K562 (cell line): Measurements from ENCODE around the gene COMMD10. TPM values are rescaled to one million over a fixed set of nuclear protein-coding genes. Genes with fewer than 3 reads are reported as not detected.

Source experiments
- ATAC-seq: fragments of 200-7000 bp; cut with Tn5 transposase; 3 replicates; pipeline ENCODE4 v1.9.1; 2020; ENCODE audit warnings: moderate library complexity
- BruUV-seq: library from RNA; stranded (reverse); fragments of 400-500 nt; replicated peaks from 2 replicates; lab custom pipeline; 2021; lab: Mats Ljungman, UMichigan
- CTCF ChIA-PET: fragments of 300-600 bp; formaldehyde crosslinking; extraction: SDS; loops from one replicate; lab custom pipeline; 2021; ENCODE audit warnings: low intra/inter-chr PET ratio; lab: Yijun Ruan, JAX
- POLR2A ChIA-PET: fragments of 300-600, 350-650 bp; sonication (Branson Sonifier 250); formaldehyde crosslinking; extraction: SDS; loops from one replicate; lab custom pipeline; 2021; ENCODE audit warnings: antibody characterized with exemption, inconsistent platforms; lab: Yijun Ruan, JAX
- DNase-seq, 4 experiments: peaks; one replicate each; pipeline versions ENCODE4 v3.0.0 to v3.0.0-alpha.2; 2011 to 2018; ENCODE audit warnings: low spot score in 3 of 4, mixed read lengths in 3 of 4; ENCODE audit errors: extremely low read depth in 1 of 4
- FAIRE-seq: peaks from 2 replicates; lab custom pipeline; 2011; peaks lifted over from hg19 to GRCh38; lab: Jason Lieb, UNC
- H2AFZ ChIP-seq: 2 replicates; pipeline ENCODE4 v1.6.0; 2011; ENCODE audit warnings: low read depth, low read length, control low read depth, inconsistent platforms
- H3K27ac ChIP-seq: fragments of 200-600 bp; 3 replicates; pipeline ENCODE4 v1.8.0; 2011; ENCODE audit warnings: low read depth, mild to moderate bottlenecking, control low read depth, inconsistent platforms, low read length, moderate library complexity, mixed read lengths; ENCODE audit errors: extremely low read depth
- H3K27me3 ChIP-seq, 2 experiments: fragments of 300-600 bp in 1 of 2; 2 replicates in 1 of 2; 3 replicates in 1 of 2; pipeline versions ENCODE4 v1.6.0 to v1.8.0; 2011; ENCODE audit warnings: inconsistent platforms in 2 of 2, low read length in 2 of 2, mild to moderate bottlenecking in 1 of 2, mixed read lengths in 1 of 2, moderate library complexity in 1 of 2; ENCODE audit not compliant: control insufficient read depth in 2 of 2, insufficient read depth in 2 of 2
- H3K36me3 ChIP-seq: fragments of 300-600 bp; 3 replicates; pipeline ENCODE4 v1.8.0; 2011; ENCODE audit warnings: mild to moderate bottlenecking, low read length, inconsistent platforms; ENCODE audit not compliant: control insufficient read depth, insufficient read depth
- H3K4me1 ChIP-seq, 2 experiments: fragments of 200-600 bp in 1 of 2; replicated peaks in 1 of 2; 2 replicates in 1 of 2; 3 replicates in 1 of 2; pipeline versions ENCODE4 v1.5.1 to v1.8.0; 2011; ENCODE audit warnings: inconsistent platforms in 2 of 2, low read length in 2 of 2, mild to moderate bottlenecking in 1 of 2, mixed read lengths in 1 of 2, moderate library complexity in 1 of 2; ENCODE audit not compliant: control insufficient read depth in 2 of 2, insufficient read depth in 2 of 2
- H3K4me2 ChIP-seq: 2 replicates; pipeline ENCODE4 v1.6.1; 2011; ENCODE audit warnings: low read length, control low read depth, inconsistent platforms, mixed read lengths; ENCODE audit not compliant: insufficient read depth
- H3K4me3 ChIP-seq: fragments of 200-600 bp; sonication (generic), shearing (Covaris generic); 2 replicates; pipeline ENCODE4 v1.5.1; 2016; ENCODE audit warnings: control low read depth, inconsistent platforms
- H3K79me2 ChIP-seq: fragments of 200-600 bp; 3 replicates; pipeline ENCODE4 v1.8.0; 2011; ENCODE audit warnings: low read length, inconsistent platforms; ENCODE audit not compliant: control insufficient read depth, insufficient read depth
- H3K9ac ChIP-seq, 2 experiments: 2 replicates each; pipeline versions ENCODE4 v1.6.0 to v1.6.1; 2011; ENCODE audit warnings: low read depth in 2 of 2, low read length in 2 of 2, control low read depth in 1 of 2, inconsistent platforms in 1 of 2, mild to moderate bottlenecking in 1 of 2, mixed read lengths in 1 of 2; ENCODE audit not compliant: insufficient read depth in 1 of 2
- H3K9me1 ChIP-seq: one replicate; pipeline ENCODE4 v1.6.0; 2011; ENCODE audit warnings: inconsistent platforms, mild to moderate bottlenecking, low read length, moderate library complexity; ENCODE audit not compliant: control insufficient read depth, insufficient read depth
- H3K9me3 ChIP-seq: replicated peaks from 2 replicates; pipeline ENCODE4 v1.5.1; 2011; ENCODE audit warnings: low read depth, low read length, inconsistent platforms; ENCODE audit not compliant: control insufficient read depth, insufficient read depth
- H4K20me1 ChIP-seq: replicated peaks from 2 replicates; pipeline ENCODE4 v1.6.1; 2011; ENCODE audit warnings: low read length, inconsistent platforms, mixed read lengths; ENCODE audit not compliant: control insufficient read depth, insufficient read depth
- CC2D1A ChIP-seq: fragments of 450-650 bp; IDR thresholded peaks from 2 replicates; pipeline ENCODE4 v1.6.1; 2017; ENCODE audit warnings: mild to moderate bottlenecking
- CGGBP1 ChIP-seq: fragments of 250-450 bp; sonication (Bioruptor Pico); IDR thresholded peaks from 2 replicates; pipeline ENCODE4 v1.9.0; 2021; ENCODE audit warnings: mild to moderate bottlenecking
- DPF2 ChIP-seq: fragments of 450-650 bp; IDR thresholded peaks from 2 replicates; pipeline ENCODE4 v1.6.1; 2016
- EWSR1 ChIP-seq: fragments of 450-650 bp; IDR thresholded peaks from 2 replicates; pipeline ENCODE4 v1.6.1; 2018; ENCODE audit warnings: borderline replicate concordance, mild to moderate bottlenecking, low read depth, moderate library complexity; ENCODE audit not compliant: partially characterized antibody
- LEF1 ChIP-seq: fragments of 450-650 bp; IDR thresholded peaks from 2 replicates; pipeline ENCODE4 v1.6.1; 2016; ENCODE audit warnings: mild to moderate bottlenecking
- MTA2 ChIP-seq: fragments of 450-650 bp; IDR thresholded peaks from 2 replicates; pipeline ENCODE4 v1.6.1; 2016; ENCODE audit warnings: low read depth
- RNF219 ChIP-seq: fragments of 250-450 bp; sonication (Bioruptor Pico); IDR thresholded peaks from 2 replicates; pipeline ENCODE4 v1.5.0; 2022; ENCODE audit warnings: mild to moderate bottlenecking
- SP2 ChIP-seq: IDR thresholded peaks from 2 replicates; pipeline ENCODE4 v1.6.1; 2011; ENCODE audit warnings: mild to moderate bottlenecking, low read depth, low read length, moderate library complexity; ENCODE audit not compliant: poor library complexity, severe bottlenecking; ENCODE audit errors: extremely low read depth
- WGBS: fragments of 100-300 bp; shearing (Covaris generic); methylation state at CpG from one replicate; pipeline ENCODE4 v1.1.6; 2016; ENCODE audit warnings: low coverage, mixed read lengths; ENCODE audit not compliant: insufficient coverage; ENCODE audit errors: missing lambda C conversion rate; 5-methylcytosine and 5-hydroxymethylcytosine counted together
- in situ Hi-C: fragments of 300-500 bp; cut with MboI; formaldehyde crosslinking; loops from 4 replicates; pipeline ENCODE4 v1.15.0; 2018; ENCODE audit warnings: inconsistent platforms, mixed read lengths
- intact Hi-C: fragments of 100-400 bp; cut with micrococcal nuclease; formaldehyde crosslinking; loops from 2 replicates; pipeline ENCODE4 v1.14.2; 2022
- polyA plus RNA-seq, 8 experiments: library from polyadenylated mRNA; depleted of rRNA in 4 of 8; stranded (reverse) in 5 of 8; unstranded in 3 of 8; fragments of >200 nt; fragmentation: Nextera tagmentation in 2 of 8; fragmentation: Illumina TruSeq in 1 of 8; extraction: Ambion mirVana in 2 of 8; extraction: Trizol in 1 of 8; gene quantifications; 2 replicates each; pipeline versions ENCODE4 v1.2.1 to v1.2.3, GENCODE V29; 2011 to 2014; ENCODE audit warnings: inconsistent platforms in 1 of 8, missing spikeins in 1 of 8
- total RNA-seq, 7 experiments: library from RNA; depleted of rRNA in 6 of 7; stranded (reverse); fragments of >200 nt in 6 of 7; fragmentation: Illumina TruSeq in 2 of 7; extraction: Trizol in 2 of 7; gene quantifications; 2 replicates each; pipeline versions ENCODE4 v1.2.1 to v1.2.3, GENCODE V29; 2011 to 2021; ENCODE audit warnings: low replicate concordance in 1 of 7
- TF ChIP-seq, protein P1 (sequence below): sonication (generic); IDR thresholded peaks from 2 replicates; pipeline ENCODE4 v1.6.1; 2016
- TF ChIP-seq, protein P2 (sequence below): IDR thresholded peaks from 3 replicates; pipeline ENCODE4 v1.6.1; 2011; ENCODE audit warnings: borderline replicate concordance, mild to moderate bottlenecking; ENCODE audit not compliant: insufficient read length, insufficient read depth

Gene COMMD10
- total and polyA plus RNA-seq, 9 of the 15 experiments (the other 6 are each of a cell fraction or from before 2014, with no cell fraction given): 17.9 to 101 (median 28.0) TPM

DNA sequence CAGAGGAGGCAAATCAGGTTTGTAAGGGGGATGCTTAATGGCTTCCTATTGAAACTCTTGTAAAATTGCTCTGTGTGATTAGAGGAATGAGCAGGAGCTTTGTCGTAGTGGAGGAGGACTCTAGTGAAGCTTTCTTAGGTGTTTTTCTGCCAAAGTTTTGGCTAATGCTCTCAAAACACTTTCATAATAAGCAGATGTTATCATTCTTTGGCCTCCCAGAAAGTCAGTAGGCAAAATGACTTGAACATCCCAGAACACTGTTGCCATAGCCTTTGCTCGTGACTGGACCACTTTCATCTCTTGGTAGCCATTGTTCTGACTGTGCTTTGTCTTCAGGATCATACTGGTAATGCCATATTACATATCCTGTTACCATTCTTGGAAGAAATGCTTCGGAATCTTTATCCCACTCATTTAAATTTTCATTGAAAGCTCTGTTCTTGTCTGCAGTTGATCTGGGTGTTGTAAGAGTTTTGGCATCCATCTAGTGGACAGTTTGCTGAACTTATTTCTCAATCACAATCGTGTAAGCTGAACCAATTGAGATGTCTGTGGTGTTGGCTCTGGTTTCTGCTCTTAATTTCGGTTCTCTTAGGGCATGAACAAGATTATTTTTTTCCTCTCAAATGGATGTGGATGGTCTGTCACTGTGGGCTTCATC lies 187.6 kb downstream of the COMMD10 start:
- no peaks in the 10 kb centered on the region for H3K36me3 ChIP-seq
- H3K4me1 ChIP-seq: no peaks in the 10 kb centered on the region
- no peaks in the 10 kb centered on the region for H3K27me3 ChIP-seq
- no peak for FAIRE-seq
- TF ChIP-seq DPF2 (no peak), SP2 (no peak), EWSR1 (no peak), CC2D1A (no peak), RNF219 (CRISPR knock-in tag) (no peak), MTA2 (no peak), LEF1 (no peak), CGGBP1 (CRISPR knock-in tag) (no peak)
- TF ChIP-seq, protein P1, sequence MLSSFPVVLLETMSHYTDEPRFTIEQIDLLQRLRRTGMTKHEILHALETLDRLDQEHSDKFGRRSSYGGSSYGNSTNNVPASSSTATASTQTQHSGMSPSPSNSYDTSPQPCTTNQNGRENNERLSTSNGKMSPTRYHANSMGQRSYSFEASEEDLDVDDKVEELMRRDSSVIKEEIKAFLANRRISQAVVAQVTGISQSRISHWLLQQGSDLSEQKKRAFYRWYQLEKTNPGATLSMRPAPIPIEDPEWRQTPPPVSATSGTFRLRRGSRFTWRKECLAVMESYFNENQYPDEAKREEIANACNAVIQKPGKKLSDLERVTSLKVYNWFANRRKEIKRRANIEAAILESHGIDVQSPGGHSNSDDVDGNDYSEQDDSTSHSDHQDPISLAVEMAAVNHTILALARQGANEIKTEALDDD: no peak
- TF ChIP-seq, protein P2, sequence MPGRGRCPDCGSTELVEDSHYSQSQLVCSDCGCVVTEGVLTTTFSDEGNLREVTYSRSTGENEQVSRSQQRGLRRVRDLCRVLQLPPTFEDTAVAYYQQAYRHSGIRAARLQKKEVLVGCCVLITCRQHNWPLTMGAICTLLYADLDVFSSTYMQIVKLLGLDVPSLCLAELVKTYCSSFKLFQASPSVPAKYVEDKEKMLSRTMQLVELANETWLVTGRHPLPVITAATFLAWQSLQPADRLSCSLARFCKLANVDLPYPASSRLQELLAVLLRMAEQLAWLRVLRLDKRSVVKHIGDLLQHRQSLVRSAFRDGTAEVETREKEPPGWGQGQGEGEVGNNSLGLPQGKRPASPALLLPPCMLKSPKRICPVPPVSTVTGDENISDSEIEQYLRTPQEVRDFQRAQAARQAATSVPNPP: no peak
- in situ Hi-C loops (no loop called here), intact Hi-C loops (no loop called here)
- H2AFZ ChIP-seq: no peak overlapping the region
- no peak for DNase-seq
- no peak overlapping the region for H3K27ac ChIP-seq
- no peaks in the 10 kb centered on the region for H3K79me2 ChIP-seq
- H4K20me1 ChIP-seq: no peaks in the 10 kb centered on the region
- ATAC-seq: no peak
- no peak overlapping the region for H3K4me2 ChIP-seq
- no TSS peak for BruUV-seq
- H3K4me3 ChIP-seq: no peak overlapping the region
- H3K9me3 ChIP-seq: no peaks in the 10 kb centered on the region
- no peaks in the 10 kb centered on the region for H3K9me1 ChIP-seq
- CTCF ChIA-PET: interaction anchor here (0.6 kb wide), 1 partner anchor 15 kb away, joined by 3 read pairs; no protein-coding TSS in a partner anchor
- POLR2A ChIA-PET: no interaction called here
- H3K9ac ChIP-seq: no peak overlapping the region
- 32% methylated on average over 5 of the region's 5 CpGs for WGBS
